ENCODE data around the gene LPP.

Gene LPP

DNA sequence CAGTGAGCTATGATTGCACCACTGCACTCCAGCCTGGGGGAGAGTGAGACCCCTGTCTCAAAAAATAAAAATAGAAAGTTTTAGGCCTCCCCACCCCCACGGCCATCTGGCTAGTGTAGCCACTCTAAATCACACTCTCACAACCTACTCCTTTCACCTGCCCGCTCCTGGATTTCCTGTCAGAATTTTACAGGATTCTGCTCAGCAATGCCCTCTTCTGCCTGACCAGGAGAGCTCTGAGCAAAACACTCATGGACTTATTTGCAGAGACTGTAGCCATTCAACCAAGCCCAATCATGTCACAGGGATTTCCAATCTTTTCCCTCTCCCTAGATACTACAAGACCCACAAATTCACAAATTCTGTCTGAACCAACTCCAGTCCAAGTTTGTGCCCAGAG is 775.2 kb downstream of the LPP start:
- no peak for DNase-seq (ENCODE audit: low read depth)

DNA sequence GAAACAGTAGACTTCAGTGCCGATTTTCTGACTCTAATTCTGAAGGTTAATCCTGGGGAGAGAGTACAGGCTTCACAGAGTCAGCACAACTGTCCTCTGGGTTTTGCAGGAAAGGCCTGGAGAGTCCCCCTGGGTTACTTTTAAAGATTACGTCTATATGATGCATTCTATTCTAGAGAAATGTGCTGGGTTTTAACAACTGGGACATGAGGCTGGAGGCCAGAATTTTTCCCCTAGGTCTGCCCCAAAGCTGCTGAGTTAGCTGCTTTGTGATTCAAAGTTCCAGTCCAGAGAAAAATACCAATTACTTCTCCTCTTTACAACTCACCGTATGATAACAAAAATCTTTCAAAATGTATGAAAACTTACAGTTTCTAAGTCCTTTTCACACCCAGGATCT is 777.1 kb downstream of the LPP start:
- no peak for DNase-seq (ENCODE audit: low read depth)

DNA sequence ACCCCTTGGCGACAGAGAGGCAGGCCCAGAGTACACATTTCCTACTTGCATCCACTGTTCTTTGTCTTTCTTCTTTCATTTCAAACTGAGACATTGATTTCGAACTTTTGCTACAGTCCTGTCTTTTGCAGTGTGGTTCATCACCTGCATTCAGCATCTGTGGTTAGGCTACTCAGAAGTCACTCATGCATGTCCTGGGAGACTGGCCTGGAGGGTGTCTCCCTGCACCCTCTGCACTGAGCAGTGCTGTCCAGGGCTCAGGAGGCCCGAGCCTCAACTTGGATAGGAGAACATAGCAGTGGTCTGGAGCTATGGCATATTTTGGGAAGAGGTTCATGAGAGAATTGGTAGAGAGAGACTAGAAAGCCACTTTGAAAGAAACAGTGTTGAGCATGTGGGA is 777.6 kb downstream of the LPP start:
- no peak for DNase-seq (ENCODE audit: low read depth)

DNA sequence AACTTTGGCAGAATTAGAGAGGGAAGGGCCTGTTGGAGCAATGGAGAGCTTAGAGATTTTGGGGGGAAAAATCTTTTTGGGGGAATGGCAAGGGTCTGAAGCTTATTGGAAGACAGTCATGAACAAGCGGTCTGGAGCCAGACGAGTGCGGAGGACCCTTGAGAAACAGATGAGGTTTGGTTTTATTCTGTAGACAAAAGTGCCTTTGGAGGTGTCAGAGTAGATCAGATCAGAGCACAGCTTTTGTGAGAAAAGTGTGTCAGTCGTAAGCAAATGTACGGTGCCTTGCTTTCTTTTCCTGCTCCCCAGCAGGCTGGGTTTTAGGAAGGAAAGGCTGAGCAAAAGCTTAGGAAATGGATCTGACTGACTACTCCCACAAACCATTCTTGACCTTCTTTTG is 781.0 kb downstream of the LPP start:
- no peak for DNase-seq (ENCODE audit: low read depth)

DNA sequence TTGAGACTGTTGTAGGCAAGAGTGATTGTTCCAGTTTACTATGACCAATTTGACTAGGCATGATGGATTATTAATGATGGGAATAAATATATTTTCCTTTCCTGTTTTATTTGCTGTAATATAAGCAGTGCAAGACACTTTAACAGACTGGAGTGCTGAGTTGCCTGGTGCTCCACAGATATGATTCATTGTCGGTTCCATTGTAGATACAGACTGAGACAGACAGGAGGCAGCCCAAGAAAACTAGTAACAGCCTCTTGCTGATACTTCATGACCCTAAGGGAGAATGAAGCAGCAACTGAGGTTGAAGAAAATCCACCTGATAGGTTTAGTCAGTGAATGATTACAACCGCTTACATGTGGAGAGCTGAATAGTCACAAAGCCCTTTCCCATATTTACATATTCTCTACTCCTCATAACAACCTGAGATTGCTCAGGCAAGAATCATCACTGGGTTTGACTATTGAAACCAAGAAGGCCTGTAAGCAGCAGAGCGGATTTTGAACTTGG is 782.7 kb downstream of the LPP start:
- DNase-seq (ENCODE audit: low read depth): no peak

DNA sequence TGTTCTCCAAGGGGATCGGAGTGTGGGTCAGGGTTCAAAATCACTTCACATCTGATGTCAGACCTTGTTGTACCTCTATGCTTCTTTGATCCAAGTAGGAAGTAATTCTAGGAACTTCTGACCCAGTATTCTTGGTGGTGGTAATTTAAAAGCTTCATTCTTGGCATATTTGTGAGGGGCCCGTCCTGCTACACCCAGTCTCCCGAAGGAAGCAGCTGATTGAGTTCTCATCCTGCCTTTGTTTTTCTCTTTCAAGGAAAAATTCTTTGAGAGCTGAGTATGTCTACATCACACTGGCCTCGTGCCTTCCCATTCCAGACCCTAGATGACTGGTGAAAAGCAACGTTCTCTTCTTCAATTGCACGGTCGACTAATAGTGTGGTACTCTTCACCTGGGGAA is 783.4 kb downstream of the LPP start:
- DNase-seq (ENCODE audit: low read depth): no peak

DNA sequence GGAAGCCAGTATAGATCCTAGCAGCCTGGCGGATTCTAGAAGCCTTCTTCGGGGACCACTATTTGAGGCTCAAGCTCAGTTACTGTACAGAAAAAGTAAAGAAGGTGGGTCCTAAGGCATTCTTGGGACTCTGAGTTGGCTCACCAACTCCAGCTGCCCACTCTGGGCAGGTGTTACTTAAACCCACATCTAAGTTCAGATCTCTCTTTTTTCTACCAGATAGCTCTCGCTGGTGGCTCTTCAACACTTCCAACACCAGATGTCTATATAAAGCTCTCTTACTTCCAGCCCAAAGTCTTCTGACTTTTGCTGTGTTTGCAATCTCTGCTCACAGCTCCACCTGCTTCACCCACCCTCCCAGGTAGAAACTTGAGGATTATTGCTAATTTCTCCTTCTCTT is 785.0 kb downstream of the LPP start:
- DNase-seq (ENCODE audit: low read depth): no peak

DNA sequence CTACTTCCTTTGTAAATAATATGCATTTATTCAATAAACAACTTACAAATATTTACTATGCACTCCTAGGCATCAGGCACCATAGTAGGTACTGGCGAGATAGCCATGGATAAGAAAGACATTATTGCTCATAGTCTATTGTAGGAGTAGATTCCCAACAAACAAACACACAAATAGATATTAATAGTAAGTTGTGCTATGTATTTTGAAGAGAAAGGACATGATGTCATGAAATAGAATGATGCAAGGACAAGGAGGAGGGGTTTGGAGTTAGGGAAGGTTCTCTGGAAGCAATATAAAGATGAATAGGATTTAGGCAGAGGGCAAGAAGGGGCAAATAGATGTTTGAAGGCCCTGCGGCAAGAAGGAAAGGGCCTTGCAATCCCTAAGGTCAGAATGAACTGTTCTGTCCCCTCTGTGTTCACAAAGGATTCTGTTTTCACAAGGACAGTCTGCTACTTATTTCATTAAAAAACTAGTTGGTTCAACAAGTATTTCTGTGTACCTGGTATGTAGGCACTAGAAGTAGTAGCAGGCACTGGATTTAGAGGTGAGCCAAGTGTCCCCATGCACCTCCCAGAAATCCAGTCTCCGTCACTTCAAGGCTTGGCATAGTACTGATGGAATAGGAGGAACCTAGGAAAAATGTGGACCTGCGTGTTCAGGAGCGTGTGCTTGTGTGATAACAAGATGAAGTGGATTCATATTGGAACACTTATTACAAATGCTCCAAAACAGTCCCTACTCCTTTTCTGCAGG is 786.0 kb downstream of the LPP start:
- no peak for DNase-seq (ENCODE audit: low read depth)

All from stimulated activated CD8-positive, alpha-beta memory T cell treated with anti-CD3 and anti-CD28 coated beads, Interleukin-7, amount 100 ng/mL, for 24 hours (primary cell).